Measurements from ENCODE around the gene SLITRK4. TPM values are rescaled to one million over a fixed set of nuclear protein-coding genes. Genes with fewer than 3 reads are reported as not detected.
A peak's percentile ranks its signal among the peaks of the same experiment; 100 is the strongest.

SLITRK4 gene
- total RNA-seq, 2 donors from 2014 or later: 1.3 to 8.1 TPM

- Histone ChIP-seq H3K4me3 (no peak overlapping the region), H3K27me3 (no peaks in the 10 kb centered on the region), H3K27ac (no peak overlapping the region), H3K36me3 (no peaks in the 10 kb centered on the region), H3K4me1 (no peaks in the 10 kb centered on the region), H3K9me3 (no peaks in the 10 kb centered on the region)
- no peak for DNase-seq (ENCODE audit: low spot score)
- TF ChIP-seq CTCF (IDR thresholded peaks at IDR 0.05): no peak
Measured at GRCh38 chrX:143663755-143664154, 27.9 kb upstream of the SLITRK4 start.

GRCh38 chrX:143661286-143661685 is 25.4 kb upstream of the SLITRK4 start:
- Histone ChIP-seq H3K36me3 (no peaks in the 10 kb centered on the region), H3K4me1 (no peaks in the 10 kb centered on the region), H3K27ac (no peak overlapping the region), H3K9me3 (no peaks in the 10 kb centered on the region), H3K4me3 (no peak overlapping the region), H3K27me3 (no peaks in the 10 kb centered on the region)
- TF ChIP-seq CTCF (IDR thresholded peaks at IDR 0.05): no peak
- no peak for DNase-seq (ENCODE audit: low spot score)

- Histone ChIP-seq H3K27ac (no peak overlapping the region), H3K4me1 (no peaks in the 10 kb centered on the region), H3K27me3 (no peaks in the 10 kb centered on the region), H3K36me3 (no peaks in the 10 kb centered on the region), H3K4me3 (no peak overlapping the region), H3K9me3 (no peaks in the 10 kb centered on the region)
- TF ChIP-seq CTCF (IDR thresholded peaks at IDR 0.05): no peak
- no peak for DNase-seq (ENCODE audit: low spot score)
Measured at GRCh38 chrX:143648705-143649104, 12.8 kb upstream of the SLITRK4 start.

GRCh38 chrX:143642426-143642825 is 6.5 kb upstream of the SLITRK4 start:
- no peaks in the 10 kb centered on the region for H3K9me3 ChIP-seq
- H3K36me3 ChIP-seq: no peaks in the 10 kb centered on the region
- DNase-seq (ENCODE audit: low spot score): no peak
- H3K27ac ChIP-seq: no peak overlapping the region
- H3K4me1 ChIP-seq: no peaks in the 10 kb centered on the region
- no peak overlapping the region for H3K4me3 ChIP-seq
- no peaks in the 10 kb centered on the region for H3K27me3 ChIP-seq
- no peak for TF ChIP-seq CTCF (IDR thresholded peaks at IDR 0.05)

GRCh38 chrX:143636831-143637230 is 930 bp upstream of the SLITRK4 start:
- Histone ChIP-seq H3K36me3 (no peaks in the 10 kb centered on the region), H3K4me1 (no peaks in the 10 kb centered on the region), H3K27me3 (no peaks in the 10 kb centered on the region), H3K27ac (no peak overlapping the region), H3K9me3 (no peaks in the 10 kb centered on the region), H3K4me3 (no peak overlapping the region)
- no peak for DNase-seq (ENCODE audit: low spot score)
- no peak for TF ChIP-seq CTCF (IDR thresholded peaks at IDR 0.05)

- H3K4me3 ChIP-seq: peak overlapping the region; percentile 29 to 42
- H3K9me3 ChIP-seq: no peaks in the 10 kb centered on the region
- no peaks in the 10 kb centered on the region for H3K4me1 ChIP-seq
- no peak overlapping the region for H3K27ac ChIP-seq
- DNase-seq (ENCODE audit: low spot score): no peak
- no peaks in the 10 kb centered on the region for H3K27me3 ChIP-seq
- no peak for TF ChIP-seq CTCF (IDR thresholded peaks at IDR 0.05)
- H3K36me3 ChIP-seq: no peaks in the 10 kb centered on the region
Measured at GRCh38 chrX:143634663-143635455, 1.0 kb downstream of the SLITRK4 start.
